HepG2 (cell line): Measurements from ENCODE around the gene ESPNL. TPM values are rescaled to one million over a fixed set of nuclear protein-coding genes. Genes with fewer than 3 reads are reported as not detected.

Experiments
- ATRX ChIP-seq: sonication (generic); formaldehyde crosslinking; IDR thresholded peaks from 2 replicates; pipeline ENCODE4 v1.4.0; 2020; ENCODE audit warnings: missing genetic modification reagents, borderline replicate concordance
- CC2D1A ChIP-seq: sonication (generic); formaldehyde crosslinking; IDR thresholded peaks from 2 replicates; pipeline ENCODE4 v1.8.1; 2023; ENCODE audit warnings: mild to moderate bottlenecking, missing genetic modification reagents
- CCDC6 ChIP-seq: sonication (generic); formaldehyde crosslinking; IDR thresholded peaks from 2 replicates; pipeline ENCODE4 v1.8.1; 2022; ENCODE audit warnings: mild to moderate bottlenecking, missing genetic modification reagents, moderate library complexity
- EEA1 ChIP-seq: sonication (generic); formaldehyde crosslinking; IDR thresholded peaks from 2 replicates; pipeline ENCODE4 v1.5.1; 2020; ENCODE audit warnings: mild to moderate bottlenecking, missing genetic modification reagents, borderline replicate concordance
- HCFC1 ChIP-seq: fragments of 150-350 bp; IDR thresholded peaks from 2 replicates; pipeline ENCODE4 v1.6.1; 2014; ENCODE audit warnings: low read depth, low read length
- IKZF1 ChIP-seq: fragments of 450-650 bp; IDR thresholded peaks from 2 replicates; pipeline ENCODE4 v1.7.1; 2016
- KAT8 ChIP-seq: IDR thresholded peaks from 2 replicates; pipeline ENCODE4 v1.6.1; 2016; ENCODE audit warnings: missing genetic modification reagents, missing compliant biosample characterization
- KDM2A ChIP-seq: sonication (generic); formaldehyde crosslinking; IDR thresholded peaks from 2 replicates; pipeline ENCODE4 v1.4.0; 2020; ENCODE audit warnings: low read depth, missing genetic modification reagents, borderline replicate concordance
- NR1H2 ChIP-seq: sonication (generic); formaldehyde crosslinking; IDR thresholded peaks from 2 replicates; pipeline ENCODE4 v1.8.1; 2022; ENCODE audit warnings: low read depth, missing genetic modification reagents, borderline replicate concordance
- SIN3A ChIP-seq: IDR thresholded peaks from 2 replicates; pipeline ENCODE4 v1.6.1; 2011; ENCODE audit warnings: low read depth, mild to moderate bottlenecking, control low read depth, low read length, borderline replicate concordance
- SRSF4 ChIP-seq: fragments of 200-400 bp; formaldehyde crosslinking; IDR thresholded peaks from one replicate; pipeline ENCODE4 v1.6.1; 2018; ENCODE audit warnings: mild to moderate bottlenecking, low read depth, low read length, moderate library complexity; ENCODE audit not compliant: poor library complexity, severe bottlenecking
- SYNCRIP ChIP-seq: fragments of 200-400 bp; formaldehyde crosslinking; IDR thresholded peaks from 2 replicates; pipeline ENCODE4 v1.6.1; 2018; ENCODE audit warnings: mild to moderate bottlenecking, low read depth, low read length; ENCODE audit not compliant: insufficient read depth
- TCF7L2 ChIP-seq: IDR thresholded peaks from 2 replicates; pipeline ENCODE4 v1.6.1; 2011; ENCODE audit warnings: mild to moderate bottlenecking, low read depth, low read length, moderate library complexity
- ZFP36 ChIP-seq: fragments of 150-350 bp; IDR thresholded peaks from 2 replicates; pipeline ENCODE4 v1.6.1; 2018; ENCODE audit warnings: borderline replicate concordance, low read length, low read depth; ENCODE audit not compliant: partially characterized antibody
- ZFP62 ChIP-seq: sonication (generic); formaldehyde crosslinking; IDR thresholded peaks from 2 replicates; pipeline ENCODE4 v1.4.0; 2020; ENCODE audit warnings: missing genetic modification reagents
- ZNF138 ChIP-seq: sonication (generic); formaldehyde crosslinking; IDR thresholded peaks from 2 replicates; pipeline ENCODE4 v1.5.0; 2020; ENCODE audit warnings: mild to moderate bottlenecking, low read depth, missing genetic modification reagents
- ZNF256 ChIP-seq: sonication (generic); formaldehyde crosslinking; conservative IDR thresholded peaks from 2 replicates; pipeline ENCODE4 v1.4.0; 2020; ENCODE audit warnings: missing genetic modification reagents
- ZNF292 ChIP-seq: sonication (generic); formaldehyde crosslinking; IDR thresholded peaks from 2 replicates; pipeline ENCODE4 v1.8.1; 2022; ENCODE audit warnings: mild to moderate bottlenecking, low read depth, missing genetic modification reagents, borderline replicate concordance
- ZNF317 ChIP-seq: sonication (generic); formaldehyde crosslinking; IDR thresholded peaks from 2 replicates; pipeline ENCODE4 v1.5.0; 2020; ENCODE audit warnings: mild to moderate bottlenecking, missing genetic modification reagents
- ZNF547 ChIP-seq: sonication (generic); formaldehyde crosslinking; IDR thresholded peaks from 2 replicates; pipeline ENCODE4 v1.5.1; 2020; ENCODE audit warnings: mild to moderate bottlenecking, missing genetic modification reagents
- ZNF607 ChIP-seq: sonication (generic); formaldehyde crosslinking; IDR thresholded peaks from 2 replicates; pipeline ENCODE4 v1.5.1; 2020; ENCODE audit warnings: missing genetic modification reagents, mild to moderate bottlenecking, borderline replicate concordance
- ZSCAN29 ChIP-seq: sonication (generic); formaldehyde crosslinking; conservative IDR thresholded peaks from 2 replicates; pipeline ENCODE4 v1.4.0; 2020; ENCODE audit warnings: mild to moderate bottlenecking, missing genetic modification reagents
- polyA plus RNA-seq, 8 experiments: library from polyadenylated mRNA; depleted of rRNA in 3 of 8; stranded (reverse) in 7 of 8; unstranded in 1 of 8; fragments of >200 nt; fragmentation: Illumina TruSeq in 4 of 8; extraction: Trizol in 4 of 8; gene quantifications; 2 replicates each; pipeline versions ENCODE4 v1.2.1 to v1.2.3, GENCODE V29; 2011 to 2016; ENCODE audit warnings: low read depth in 4 of 8, missing spikeins in 1 of 8, mixed read lengths in 1 of 8; ENCODE audit not compliant: insufficient read depth in 1 of 8
- total RNA-seq, 5 experiments: library from RNA; depleted of rRNA; stranded (reverse); fragments of >200 nt; fragmentation: Illumina TruSeq; extraction: Trizol; gene quantifications; 2 replicates each; pipeline ENCODE4 v1.2.3, GENCODE V29; 2016; ENCODE audit warnings: low read depth in 1 of 5
- TF ChIP-seq, protein P1 (sequence below): sonication (generic); formaldehyde crosslinking; IDR thresholded peaks from 2 replicates; pipeline ENCODE4 v1.5.1; 2020; ENCODE audit warnings: mild to moderate bottlenecking, missing genetic modification reagents, borderline replicate concordance
- TF ChIP-seq, protein P2 (sequence below): sonication (generic); formaldehyde crosslinking; IDR thresholded peaks from 2 replicates; pipeline ENCODE4 v1.4.0; 2020; ENCODE audit warnings: missing genetic modification reagents, borderline replicate concordance
- TF ChIP-seq, protein P3 (sequence below): sonication (generic); formaldehyde crosslinking; conservative IDR thresholded peaks from 2 replicates; pipeline ENCODE4 v1.8.0; 2022; ENCODE audit warnings: low read depth, missing genetic modification reagents

ESPNL gene
- total and polyA plus RNA-seq, 2 of the 13 experiments (the other 11 are each of a cell fraction or from before 2014, with no cell fraction given): 0.45 to 0.80 TPM

DNA sequence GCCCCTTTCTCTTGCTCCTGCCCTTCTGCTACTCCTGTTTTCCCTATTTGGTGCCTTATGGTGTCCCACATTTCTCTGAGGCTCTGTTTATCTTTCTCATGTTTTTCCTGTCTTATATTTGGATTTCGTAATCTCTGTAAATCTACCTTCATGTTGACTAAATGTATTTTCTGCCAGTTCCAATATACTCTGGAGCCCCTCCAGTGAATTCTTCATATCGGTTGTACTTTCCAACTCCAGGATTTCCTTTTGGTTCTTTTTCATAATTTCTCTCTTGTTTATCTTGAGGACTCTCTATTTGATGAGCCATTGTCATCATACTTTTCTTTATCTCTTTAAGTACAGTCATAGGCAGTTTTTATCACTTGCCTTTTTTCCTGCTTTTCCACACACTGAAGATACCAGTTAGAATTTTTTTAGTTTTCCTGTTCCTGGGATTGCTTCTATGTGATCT lies 20.2 kb upstream of the ESPNL start (continued):
- TF ChIP-seq, protein P1, sequence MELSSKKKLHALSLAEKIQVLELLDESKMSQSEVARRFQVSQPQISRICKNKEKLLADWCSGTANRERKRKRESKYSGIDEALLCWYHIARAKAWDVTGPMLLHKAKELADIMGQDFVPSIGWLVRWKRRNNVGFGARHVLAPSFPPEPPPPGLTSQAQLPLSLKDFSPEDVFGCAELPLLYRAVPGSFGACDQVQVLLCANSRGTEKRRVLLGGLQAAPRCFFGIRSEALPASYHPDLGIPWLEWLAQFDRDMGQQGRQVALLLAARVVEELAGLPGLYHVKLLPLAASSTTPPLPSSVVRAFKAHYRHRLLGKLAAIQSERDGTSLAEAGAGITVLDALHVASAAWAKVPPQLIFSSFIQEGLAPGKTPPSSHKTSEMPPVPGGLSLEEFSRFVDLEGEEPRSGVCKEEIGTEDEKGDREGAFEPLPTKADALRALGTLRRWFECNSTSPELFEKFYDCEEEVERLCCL: no peak
- TF ChIP-seq CCDC6 (CRISPR knock-in tag) (no peak; the same call in 1 of the 2 replicates), SRSF4 (no peak), NR1H2 (CRISPR knock-in tag) (no peak), EEA1 (no peak), ZNF292 (CRISPR knock-in tag) (no peak), ZNF256 (CRISPR knock-in tag) (no peak), ZNF138 (CRISPR knock-in tag) (no peak), ZFP36 (no peak), SIN3A (no peak), IKZF1 (no peak), CC2D1A (CRISPR knock-in tag) (no peak), ZFP62 (CRISPR knock-in tag) (no peak), HCFC1 (no peak), ZNF607 (CRISPR knock-in tag) (no peak), ZNF317 (0 out of 2 replicates have a peak, but pooled peaks have one; percentile 72), KAT8 (CRISPR knock-in tag) (peak; percentile 91), ATRX (CRISPR knock-in tag) (no peak), SYNCRIP (no peak), ZNF547 (CRISPR knock-in tag) (no peak), ZSCAN29 (CRISPR knock-in tag) (0 out of 2 replicates have a peak, but pooled peaks have one; percentile 51), TCF7L2 (no peak), KDM2A (no peak)
- TF ChIP-seq, protein P2, sequence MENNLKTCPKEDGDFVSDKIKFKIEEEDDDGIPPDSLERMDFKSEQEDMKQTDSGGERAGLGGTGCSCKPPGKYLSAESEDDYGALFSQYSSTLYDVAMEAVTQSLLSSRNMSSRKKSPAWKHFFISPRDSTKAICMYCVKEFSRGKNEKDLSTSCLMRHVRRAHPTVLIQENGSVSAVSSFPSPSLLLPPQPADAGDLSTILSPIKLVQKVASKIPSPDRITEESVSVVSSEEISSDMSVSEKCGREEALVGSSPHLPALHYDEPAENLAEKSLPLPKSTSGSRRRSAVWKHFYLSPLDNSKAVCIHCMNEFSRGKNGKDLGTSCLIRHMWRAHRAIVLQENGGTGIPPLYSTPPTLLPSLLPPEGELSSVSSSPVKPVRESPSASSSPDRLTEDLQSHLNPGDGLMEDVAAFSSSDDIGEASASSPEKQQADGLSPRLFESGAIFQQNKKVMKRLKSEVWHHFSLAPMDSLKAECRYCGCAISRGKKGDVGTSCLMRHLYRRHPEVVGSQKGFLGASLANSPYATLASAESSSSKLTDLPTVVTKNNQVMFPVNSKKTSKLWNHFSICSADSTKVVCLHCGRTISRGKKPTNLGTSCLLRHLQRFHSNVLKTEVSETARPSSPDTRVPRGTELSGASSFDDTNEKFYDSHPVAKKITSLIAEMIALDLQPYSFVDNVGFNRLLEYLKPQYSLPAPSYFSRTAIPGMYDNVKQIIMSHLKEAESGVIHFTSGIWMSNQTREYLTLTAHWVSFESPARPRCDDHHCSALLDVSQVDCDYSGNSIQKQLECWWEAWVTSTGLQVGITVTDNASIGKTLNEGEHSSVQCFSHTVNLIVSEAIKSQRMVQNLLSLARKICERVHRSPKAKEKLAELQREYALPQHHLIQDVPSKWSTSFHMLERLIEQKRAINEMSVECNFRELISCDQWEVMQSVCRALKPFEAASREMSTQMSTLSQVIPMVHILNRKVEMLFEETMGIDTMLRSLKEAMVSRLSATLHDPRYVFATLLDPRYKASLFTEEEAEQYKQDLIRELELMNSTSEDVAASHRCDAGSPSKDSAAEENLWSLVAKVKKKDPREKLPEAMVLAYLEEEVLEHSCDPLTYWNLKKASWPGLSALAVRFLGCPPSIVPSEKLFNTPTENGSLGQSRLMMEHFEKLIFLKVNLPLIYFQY (CRISPR knock-in tag): peak; percentile 68; the same call in 1 of the 2 replicates
- TF ChIP-seq, protein P3, sequence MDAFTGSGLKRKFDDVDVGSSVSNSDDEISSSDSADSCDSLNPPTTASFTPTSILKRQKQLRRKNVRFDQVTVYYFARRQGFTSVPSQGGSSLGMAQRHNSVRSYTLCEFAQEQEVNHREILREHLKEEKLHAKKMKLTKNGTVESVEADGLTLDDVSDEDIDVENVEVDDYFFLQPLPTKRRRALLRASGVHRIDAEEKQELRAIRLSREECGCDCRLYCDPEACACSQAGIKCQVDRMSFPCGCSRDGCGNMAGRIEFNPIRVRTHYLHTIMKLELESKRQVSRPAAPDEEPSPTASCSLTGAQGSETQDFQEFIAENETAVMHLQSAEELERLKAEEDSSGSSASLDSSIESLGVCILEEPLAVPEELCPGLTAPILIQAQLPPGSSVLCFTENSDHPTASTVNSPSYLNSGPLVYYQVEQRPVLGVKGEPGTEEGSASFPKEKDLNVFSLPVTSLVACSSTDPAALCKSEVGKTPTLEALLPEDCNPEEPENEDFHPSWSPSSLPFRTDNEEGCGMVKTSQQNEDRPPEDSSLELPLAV (CRISPR knock-in tag): no peak
